GM19372 (cell line): ENCODE data around the gene SPG7.

Experiments
- ATAC-seq: cut with Tn5 transposase; IDR thresholded peaks from one replicate; pipeline ENCODE4 v1.9.1; 2021; ENCODE audit warnings: mild to moderate bottlenecking, low read depth, moderate library complexity; ENCODE audit not compliant: unreplicated experiment

Gene SPG7

GRCh38 chr16:89545044-89545830 lies 37.0 kb downstream of the SPG7 start:
- no peak for ATAC-seq

GRCh38 chr16:89545831-89546574 lies 37.8 kb downstream of the SPG7 start:
- ATAC-seq = no peak

- ATAC-seq = no peak
Measured at GRCh38 chr16:89546781-89547180, 38.6 kb downstream of the SPG7 start.

- no peak for ATAC-seq
Measured at GRCh38 chr16:89547291-89547690, 39.1 kb downstream of the SPG7 start.

GRCh38 chr16:89547860-89548259 lies 39.7 kb downstream of the SPG7 start:
- no peak for ATAC-seq

GRCh38 chr16:89548344-89549006 lies 40.3 kb downstream of the SPG7 start:
- no peak for ATAC-seq

GRCh38 chr16:89549007-89549700 lies 41.0 kb downstream of the SPG7 start:
- ATAC-seq = no peak

GRCh38 chr16:89550421-89551007 lies 42.3 kb downstream of the SPG7 start:
- no peak for ATAC-seq

GRCh38 chr16:89552329-89552728 lies 44.1 kb downstream of the SPG7 start:
- no peak for ATAC-seq

GRCh38 chr16:89552913-89553312 lies 44.7 kb downstream of the SPG7 start:
- no peak for ATAC-seq

- ATAC-seq = no peak
Measured at GRCh38 chr16:89553733-89554132, 45.5 kb downstream of the SPG7 start.

GRCh38 chr16:89554343-89554742 lies 46.1 kb downstream of the SPG7 start:
- no peak for ATAC-seq

GRCh38 chr16:89555265-89555664 lies 47.1 kb downstream of the SPG7 start:
- ATAC-seq = no peak

GRCh38 chr16:89555780-89556179 lies 47.6 kb downstream of the SPG7 start:
- ATAC-seq = no peak

- ATAC-seq = no peak
Measured at GRCh38 chr16:89556750-89557689, 48.8 kb downstream of the SPG7 start.

- no peak for ATAC-seq
Measured at GRCh38 chr16:89557690-89558490, 49.7 kb downstream of the SPG7 start.

GRCh38 chr16:89560378-89561141 lies 52.4 kb downstream of the SPG7 start, which contains the start of gene RPL13:
Gene RPL13 (plus strand): TSS chr16:89560682. CDS start chr16:89560960, 278 bp downstream.
- peak; percentile 84 for ATAC-seq
